HUES6 (cell line): Measurements from ENCODE around the gene EP400.
"Not testable (repeated sequence)": the region's sequence is repeated elsewhere in the genome, so short reads cannot be mapped to it uniquely, and the experiment has no call there.

Source experiments
- H3K27ac ChIP-seq: 2 replicates; pipeline ENCODE4 v1.7.0; 2013; ENCODE audit warnings: low read depth, mild to moderate bottlenecking, low read length, inconsistent platforms
- H3K27me3 ChIP-seq: 2 replicates; pipeline ENCODE4 v1.6.1; 2013; ENCODE audit warnings: low read length; ENCODE audit not compliant: control insufficient read depth, insufficient read depth
- H3K36me3 ChIP-seq: 2 replicates; pipeline ENCODE4 v1.6.1; 2013; ENCODE audit warnings: low read length; ENCODE audit not compliant: control insufficient read depth, insufficient read depth
- H3K4me1 ChIP-seq: 2 replicates; pipeline ENCODE4 v1.6.1; 2013; ENCODE audit warnings: low read length; ENCODE audit not compliant: control insufficient read depth, insufficient read depth
- H3K4me3 ChIP-seq: 2 replicates; pipeline ENCODE4 v1.5.1; 2013; ENCODE audit warnings: low read depth, low read length
- H3K9ac ChIP-seq: one replicate; pipeline ENCODE4 v1.6.1; 2013; ENCODE audit warnings: mild to moderate bottlenecking, low read length
- H3K9me3 ChIP-seq: 2 replicates; pipeline ENCODE4 v1.6.1; 2013; ENCODE audit warnings: low read depth, low read length; ENCODE audit not compliant: control insufficient read depth, insufficient read depth

Gene EP400

DNA sequence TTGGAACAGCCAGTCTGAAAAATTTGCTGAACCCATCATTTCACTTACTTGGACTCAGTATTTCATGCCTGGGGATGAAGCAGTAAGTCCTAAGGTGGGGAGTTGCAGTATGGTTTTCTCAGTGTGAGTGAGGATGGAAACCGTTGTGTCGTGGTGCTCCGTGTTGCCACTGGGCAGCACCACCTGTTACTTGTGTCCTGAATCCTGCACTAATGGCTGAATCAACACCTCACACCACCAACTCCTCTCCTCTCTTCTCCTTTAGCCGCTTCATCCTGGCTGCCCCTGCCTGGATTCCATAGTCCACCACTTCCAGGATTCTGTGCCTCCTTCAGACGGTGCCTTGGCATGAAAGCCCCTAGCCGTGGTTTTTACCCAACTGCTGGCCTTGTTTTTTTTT lies 3.0 kb upstream of the EP400 start:
- Histone ChIP-seq H3K9ac (no peak overlapping the region), H3K27me3 (no peaks in the 10 kb centered on the region), H3K27ac (no peak overlapping the region), H3K36me3 (peaks cover 31% of the 10 kb centered on the region), H3K9me3 (0 out of 2 replicates have a peak, but pooled peaks cover 2% of the 10 kb centered on the region), H3K4me1 (peaks cover 5% of the 10 kb centered on the region), H3K4me3 (no peak overlapping the region)

DNA sequence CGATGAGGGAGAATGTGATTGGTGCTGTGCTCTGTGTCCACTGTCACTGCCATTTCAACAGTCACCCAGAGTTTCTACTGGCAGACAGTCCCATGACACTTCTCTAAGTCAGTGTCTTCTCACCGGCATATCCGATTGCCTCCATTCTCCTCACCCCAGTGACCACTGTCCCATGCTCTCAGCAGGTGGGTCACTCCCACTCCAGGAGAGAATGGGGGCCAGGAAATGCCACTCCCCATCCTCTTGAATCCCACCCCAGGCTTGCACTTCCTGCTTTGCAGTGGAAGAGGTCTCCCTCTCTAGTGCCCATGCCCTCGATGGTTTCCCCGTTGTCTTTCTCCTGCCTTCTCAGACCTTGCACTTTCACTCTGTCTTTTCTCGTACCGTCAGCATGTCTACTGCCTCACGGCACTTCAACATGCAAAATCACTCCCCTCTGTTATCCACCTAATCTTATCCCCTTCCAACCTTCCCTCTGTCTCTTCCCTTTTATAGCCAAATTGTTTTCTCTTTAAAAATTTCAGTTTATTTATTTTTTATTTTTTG lies 2.2 kb upstream of the EP400 start:
- H3K4me3 ChIP-seq: no peak overlapping the region
- H3K4me1 ChIP-seq: peaks cover 5% of the 10 kb centered on the region
- peaks cover 24% of the 10 kb centered on the region for H3K36me3 ChIP-seq
- H3K9me3 ChIP-seq: 0 out of 2 replicates have a peak, but pooled peaks cover 2% of the 10 kb centered on the region
- no peaks in the 10 kb centered on the region for H3K27me3 ChIP-seq
- H3K27ac ChIP-seq: no peak overlapping the region
- no peak overlapping the region for H3K9ac ChIP-seq

DNA sequence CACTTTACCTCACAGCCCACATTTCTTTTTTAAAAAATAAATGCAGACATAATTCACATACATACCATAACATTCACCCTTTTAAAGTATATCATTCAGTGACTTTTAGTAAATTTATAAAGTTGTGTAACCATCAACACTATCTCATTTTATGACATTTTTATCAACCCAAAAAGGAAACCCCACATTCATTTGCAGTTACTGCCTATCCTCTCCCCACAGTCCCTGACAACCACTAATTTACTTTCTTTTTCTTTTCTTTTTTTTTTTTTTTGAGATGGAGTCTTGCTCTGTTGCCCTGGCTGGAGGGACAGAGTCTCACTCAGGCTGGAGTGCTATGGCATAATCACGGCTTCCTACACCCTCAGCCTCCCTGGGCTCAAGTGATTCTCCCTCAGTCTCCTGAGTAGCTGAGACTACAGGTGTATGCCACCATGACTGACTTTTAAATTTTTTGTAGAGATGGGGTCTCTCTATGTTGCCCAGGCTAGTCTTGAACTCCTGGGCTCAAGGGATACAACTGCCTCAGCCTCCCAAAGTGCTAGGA lies 1.5 kb upstream of the EP400 start:
- Histone ChIP-seq H3K9me3 (0 out of 2 replicates have a peak, but pooled peaks cover 2% of the 10 kb centered on the region), H3K4me3 (no peak overlapping the region), H3K36me3 (peaks cover 17% of the 10 kb centered on the region), H3K9ac (no peak overlapping the region), H3K27me3 (no peaks in the 10 kb centered on the region), H3K27ac (no peak overlapping the region), H3K4me1 (peaks cover 5% of the 10 kb centered on the region)

DNA sequence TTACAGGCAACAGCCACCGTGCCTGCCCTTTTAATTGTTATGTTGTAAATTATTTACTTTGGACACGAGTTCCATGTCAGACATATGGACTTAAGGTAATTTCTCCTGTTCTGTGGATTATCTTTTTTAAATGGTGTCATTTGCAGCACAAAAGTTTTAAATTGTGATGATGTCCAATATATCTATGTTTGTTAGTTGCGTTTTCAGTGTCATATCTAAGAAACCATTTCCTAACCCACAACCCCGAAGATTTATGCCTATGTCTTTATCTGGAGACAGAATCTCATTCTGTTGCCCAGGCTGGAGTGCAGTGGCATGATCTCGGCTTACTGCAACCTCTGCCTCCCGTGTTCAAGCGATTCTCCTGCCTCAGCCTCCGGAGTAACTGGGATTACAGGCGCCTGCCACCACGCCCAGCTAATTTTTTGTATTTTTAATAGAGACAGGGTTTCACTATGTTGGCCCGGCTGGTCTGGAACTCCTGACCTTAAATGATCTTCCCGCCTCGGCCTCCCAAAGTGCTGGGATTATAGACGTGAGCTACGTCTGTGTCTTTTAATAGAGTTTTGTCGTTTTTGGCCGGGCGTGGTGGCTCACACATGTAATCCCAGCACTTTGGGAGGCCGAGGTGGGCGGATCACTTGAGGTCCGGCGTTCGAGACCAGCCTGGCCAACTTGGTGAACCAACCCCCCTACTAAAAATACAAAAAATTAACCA lies 870 bp upstream of the EP400 start:
- H3K4me1 ChIP-seq, H3K27ac ChIP-seq, H3K27me3 ChIP-seq, H3K9me3 ChIP-seq: not testable (repeated sequence)
- H3K9ac ChIP-seq: peak overlapping the region; percentile 54
- peak overlapping the region; percentile 57 for H3K4me3 ChIP-seq
- peaks cover 11% of the 10 kb centered on the region for H3K36me3 ChIP-seq

DNA sequence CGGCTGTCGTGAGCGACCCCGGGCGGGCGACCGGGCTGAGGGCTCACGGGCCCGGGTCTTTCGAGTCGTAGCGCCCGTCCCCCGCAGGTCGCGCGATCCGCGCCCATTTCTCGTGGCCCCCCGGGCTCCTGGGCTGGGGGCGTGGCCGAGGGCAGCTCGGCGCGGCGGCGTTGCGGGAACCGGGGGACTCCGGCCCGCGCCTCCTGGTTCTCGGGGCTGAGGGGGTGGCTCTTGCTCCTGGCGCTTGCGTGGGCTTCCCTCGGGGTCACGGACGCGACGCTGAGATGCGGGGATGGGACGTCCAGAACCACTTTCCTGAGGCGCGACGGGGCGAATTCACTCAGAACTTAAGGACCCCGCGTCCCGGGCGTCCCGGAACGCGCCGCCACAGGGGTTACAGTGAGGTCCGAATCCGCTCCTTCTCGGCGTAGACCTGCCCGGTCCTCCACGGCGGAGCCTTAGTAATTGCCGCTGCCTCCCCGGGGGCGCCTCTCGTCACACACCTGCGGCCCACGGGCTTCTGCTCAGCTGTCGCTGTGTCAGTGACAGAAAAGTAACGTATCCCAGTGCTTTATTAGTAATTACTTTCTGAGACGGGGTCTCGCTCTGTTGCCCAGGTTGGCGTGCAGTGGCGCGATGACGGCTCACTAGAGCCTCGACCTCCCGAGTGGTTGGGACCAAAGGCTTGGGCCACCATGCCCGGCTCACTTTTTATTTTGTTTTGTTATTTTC lies 606 bp downstream of the EP400 start:
- peaks cover 5% of the 10 kb centered on the region for H3K4me1 ChIP-seq
- H3K9me3 ChIP-seq: no peaks in the 10 kb centered on the region
- H3K27ac ChIP-seq: peak overlapping the region; percentile 79; the same call in 1 of the 2 replicates
- H3K36me3 ChIP-seq: no peaks in the 10 kb centered on the region
- no peaks in the 10 kb centered on the region for H3K27me3 ChIP-seq
- H3K9ac ChIP-seq: peak overlapping the region; percentile 93
- H3K4me3 ChIP-seq: peak overlapping the region; percentile 94

DNA sequence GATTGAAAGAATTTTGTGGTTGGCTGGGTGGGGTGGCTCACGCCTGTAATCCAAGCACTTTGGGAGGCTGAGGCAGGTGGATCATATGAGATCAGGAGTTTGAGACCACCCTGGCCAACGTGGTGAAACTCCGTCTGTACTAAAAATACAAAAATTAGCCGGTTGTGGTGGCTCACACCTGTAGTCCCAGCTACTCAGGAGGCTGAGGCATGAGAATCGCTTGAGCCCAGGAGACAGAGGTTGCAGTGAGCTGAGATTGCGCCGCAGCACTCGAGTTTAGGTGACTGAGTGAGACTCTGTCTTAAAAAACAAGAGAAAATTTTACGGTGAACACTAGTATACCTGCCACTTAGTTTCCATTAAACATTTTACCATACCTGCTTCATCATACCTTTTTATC lies 4.1 kb downstream of the EP400 start:
- not testable (repeated sequence) for H3K4me1 ChIP-seq, H3K4me3 ChIP-seq, H3K9me3 ChIP-seq, H3K9ac ChIP-seq, H3K36me3 ChIP-seq, H3K27ac ChIP-seq, H3K27me3 ChIP-seq

DNA sequence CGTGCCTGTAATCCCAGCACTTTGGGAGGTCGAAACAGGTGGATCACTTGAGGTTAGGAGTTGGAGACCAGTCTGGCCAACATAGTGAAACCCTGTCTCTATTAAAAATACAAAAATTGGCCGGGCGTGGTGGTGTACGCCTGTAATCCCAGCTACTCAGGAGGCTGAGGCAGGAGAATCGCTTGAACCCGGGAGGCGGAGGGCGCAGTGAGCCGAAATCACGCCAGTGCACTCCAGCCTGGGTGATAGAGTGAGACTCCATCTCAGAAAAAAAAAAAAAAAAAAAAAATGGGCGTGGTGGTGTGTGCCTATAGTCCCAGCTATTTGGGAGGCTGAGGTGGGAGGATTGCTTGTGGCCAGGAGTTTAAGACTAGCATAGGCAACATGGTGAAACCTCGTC lies 4.7 kb downstream of the EP400 start:
- not testable (repeated sequence) for H3K4me1 ChIP-seq, H3K36me3 ChIP-seq, H3K27ac ChIP-seq, H3K4me3 ChIP-seq, H3K27me3 ChIP-seq, H3K9ac ChIP-seq, H3K9me3 ChIP-seq

DNA sequence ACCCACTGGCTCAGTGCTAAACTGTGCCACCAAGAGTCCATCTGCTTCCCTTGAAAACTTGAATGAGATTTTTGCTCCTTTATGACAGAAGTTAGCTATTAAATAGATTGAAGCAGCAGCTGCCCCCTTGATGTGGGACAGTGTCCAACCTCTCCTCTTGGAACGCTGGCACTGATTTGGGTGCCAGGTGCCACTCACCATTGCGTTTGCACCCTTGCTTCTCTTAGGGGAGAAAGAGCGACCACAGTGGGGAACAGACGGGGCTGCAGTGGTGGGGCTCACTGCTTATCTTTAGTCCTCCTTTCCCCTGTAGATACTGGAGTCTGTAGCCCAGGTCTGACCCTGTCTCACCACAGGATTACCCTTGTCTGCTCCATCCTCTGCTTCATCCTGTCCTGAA lies 9.4 kb downstream of the EP400 start:
- H3K36me3 ChIP-seq: peaks cover 16% of the 10 kb centered on the region
- H3K9me3 ChIP-seq: no peaks in the 10 kb centered on the region
- H3K4me1 ChIP-seq: peaks cover 7% of the 10 kb centered on the region
- no peak overlapping the region for H3K27ac ChIP-seq
- H3K9ac ChIP-seq: no peak overlapping the region
- H3K4me3 ChIP-seq: no peak overlapping the region
- no peaks in the 10 kb centered on the region for H3K27me3 ChIP-seq

DNA sequence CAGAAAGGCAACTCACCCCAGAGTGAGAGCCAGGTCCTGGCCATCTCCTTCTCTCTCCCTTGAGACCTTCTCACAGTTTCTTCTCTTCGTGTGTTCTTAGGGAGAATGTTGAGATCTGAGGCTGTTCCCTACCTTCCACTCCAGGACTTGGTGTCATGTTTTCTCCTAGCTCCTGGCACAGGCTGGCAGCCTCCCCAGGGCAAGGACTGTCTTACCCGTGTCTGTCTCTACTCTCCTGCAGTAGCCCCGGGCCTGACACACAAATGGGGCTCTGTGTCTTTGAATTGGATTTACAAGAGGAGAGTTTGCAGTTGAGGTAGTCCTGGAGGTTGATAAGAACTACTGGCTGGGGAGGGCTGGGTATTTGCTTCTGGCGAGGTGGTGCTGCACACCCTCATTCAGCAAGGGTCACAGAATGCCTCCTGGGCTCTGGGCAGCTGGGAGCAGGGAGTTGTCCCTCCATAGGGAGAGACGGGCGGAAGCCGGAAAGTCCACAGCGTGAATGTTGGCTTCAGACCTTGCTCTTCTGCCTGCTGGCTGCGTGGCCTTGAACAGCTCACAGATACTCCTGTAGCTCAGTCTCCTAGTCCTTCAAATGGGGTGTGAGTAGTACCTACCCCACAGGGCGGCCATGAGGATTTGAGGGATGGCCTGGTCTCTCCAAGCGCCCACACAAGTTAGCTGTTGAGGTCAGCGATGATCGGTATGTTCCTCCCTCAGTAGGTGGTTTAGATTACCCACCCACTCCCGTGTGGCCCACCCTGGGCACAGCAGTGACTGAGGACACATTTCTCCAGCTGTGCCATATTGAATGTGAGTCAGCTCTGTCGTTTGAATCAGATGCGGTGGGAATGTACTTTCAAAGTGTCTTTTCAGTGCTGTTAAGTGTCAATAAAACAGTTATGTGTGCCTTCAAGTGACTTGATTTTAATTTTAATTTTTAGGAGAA lies 10.2 kb downstream of the EP400 start:
- Histone ChIP-seq H3K27me3 (no peaks in the 10 kb centered on the region), H3K36me3 (peaks cover 18% of the 10 kb centered on the region), H3K4me1 (peaks cover 7% of the 10 kb centered on the region), H3K4me3 (no peak overlapping the region), H3K9me3 (no peaks in the 10 kb centered on the region), H3K9ac (no peak overlapping the region), H3K27ac (no peak overlapping the region)

DNA sequence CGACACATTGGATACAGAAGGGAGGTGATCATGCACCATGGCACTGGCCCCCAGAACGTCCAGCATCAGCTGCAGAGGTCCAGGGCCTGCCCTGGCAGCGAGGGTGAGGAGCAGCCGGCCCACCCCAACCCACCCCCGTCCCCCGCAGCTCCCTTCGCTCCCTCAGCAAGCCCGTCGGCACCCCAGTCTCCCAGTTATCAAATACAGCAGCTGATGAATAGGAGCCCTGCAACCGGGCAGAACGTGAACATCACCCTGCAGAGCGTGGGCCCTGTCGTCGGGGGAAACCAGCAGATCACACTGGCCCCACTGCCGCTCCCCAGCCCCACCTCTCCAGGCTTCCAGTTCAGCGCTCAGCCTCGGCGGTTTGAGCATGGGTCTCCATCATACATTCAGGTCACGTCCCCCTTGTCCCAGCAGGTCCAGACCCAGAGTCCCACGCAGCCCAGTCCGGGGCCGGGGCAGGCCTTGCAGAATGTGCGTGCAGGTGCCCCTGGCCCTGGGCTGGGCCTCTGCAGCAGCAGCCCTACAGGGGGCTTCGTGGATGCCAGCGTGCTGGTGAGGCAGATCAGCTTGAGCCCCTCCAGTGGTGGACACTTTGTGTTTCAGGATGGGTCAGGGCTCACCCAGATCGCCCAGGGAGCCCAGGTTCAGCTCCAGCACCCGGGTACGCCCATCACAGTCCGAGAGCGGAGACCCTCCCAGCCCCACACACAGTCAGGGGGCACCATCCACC lies 11.0 kb downstream of the EP400 start:
- H3K27me3 ChIP-seq, H3K4me1 ChIP-seq, H3K9me3 ChIP-seq, H3K4me3 ChIP-seq, H3K27ac ChIP-seq, H3K9ac ChIP-seq: not testable (repeated sequence)
- H3K36me3 ChIP-seq: peaks cover 19% of the 10 kb centered on the region
